GM21529 (cell line): ENCODE measurements around the gene FDXR.

Source experiments
- ATAC-seq: cut with Tn5 transposase; IDR thresholded peaks from one replicate; pipeline ENCODE4 v1.9.1; 2021; ENCODE audit not compliant: unreplicated experiment

The FDXR gene

GRCh38 chr17:74836691-74837467 is 35.9 kb downstream of the FDXR start:
- no peak for ATAC-seq

GRCh38 chr17:74836191-74836590 is 36.6 kb downstream of the FDXR start:
- ATAC-seq = no peak

GRCh38 chr17:74833501-74834377 is 39.1 kb downstream of the FDXR start:
- no peak for ATAC-seq

- ATAC-seq = no peak
Observed at GRCh38 chr17:74832421-74832820, 40.4 kb downstream of the FDXR start.

- no peak for ATAC-seq
Observed at GRCh38 chr17:74831444-74832146, 41.2 kb downstream of the FDXR start.

- ATAC-seq = no peak
Observed at GRCh38 chr17:74830861-74831260, 41.9 kb downstream of the FDXR start.

- ATAC-seq = no peak
Observed at GRCh38 chr17:74827800-74828199, 45.0 kb downstream of the FDXR start.

GRCh38 chr17:74825952-74826719 is 46.7 kb downstream of the FDXR start:
- ATAC-seq = no peak

GRCh38 chr17:74824961-74825627 is 47.7 kb downstream of the FDXR start:
- no peak for ATAC-seq

- ATAC-seq = no peak
Observed at GRCh38 chr17:74822939-74823367, 49.8 kb downstream of the FDXR start.

GRCh38 chr17:74822335-74822938 is 50.4 kb downstream of the FDXR start:
- ATAC-seq = no peak

GRCh38 chr17:74821655-74822334 is 51.0 kb downstream of the FDXR start:
- no peak for ATAC-seq

- ATAC-seq = no peak
Observed at GRCh38 chr17:74819801-74820436, 52.9 kb downstream of the FDXR start.

GRCh38 chr17:74818291-74818938 is 54.4 kb downstream of the FDXR start:
- ATAC-seq = no peak

GRCh38 chr17:74816905-74817620 is 55.7 kb downstream of the FDXR start:
- ATAC-seq = no peak

- no peak for ATAC-seq
Observed at GRCh38 chr17:74815550-74816370, 57.0 kb downstream of the FDXR start.

GRCh38 chr17:74815067-74815466 is 57.7 kb downstream of the FDXR start:
- ATAC-seq = no peak
